Tibial artery (tissue), 4 donors: ENCODE data around the gene PALM2AKAP2.
"Not testable (repeated sequence)": the region's sequence is repeated elsewhere in the genome, so short reads cannot be mapped to it uniquely, and the experiment has no call there.

ENCODE experiments used
- DNase-seq, 2 donors: peaks; one replicate each; pipeline ENCODE4 v3.0.0-alpha.2; 2019
- H3K27ac ChIP-seq, 2 donors: fragments of 200-600 bp; sonication (generic) in 1 of 2; 1 replicate in 1 of 2; 2 replicates in 1 of 2; pipeline ENCODE4 v1.5.1; 2018 to 2019; ENCODE audit warnings: mild to moderate bottlenecking in 1 of 2
- H3K27me3 ChIP-seq, 2 donors: fragments of 200-600 bp; sonication (generic) in 1 of 2; one replicate each; pipeline versions ENCODE4 v1.5.1 to v1.6.0; 2016 to 2019
- H3K36me3 ChIP-seq, 3 donors: fragments of 200-600 bp; sonication (generic) in 2 of 3; one replicate each; pipeline ENCODE4 v1.5.1; 2016 to 2019; ENCODE audit warnings: mild to moderate bottlenecking in 2 of 3
- H3K4me1 ChIP-seq, 4 donors: fragments of 200-600 bp; sonication (generic) in 2 of 4; 1 replicate in 3 of 4; 2 replicates in 1 of 4; pipeline ENCODE4 v1.5.1; 2016 to 2019
- H3K4me3 ChIP-seq, 2 donors: fragments of 200-600 bp; sonication (generic) in 1 of 2; 1 replicate in 1 of 2; 2 replicates in 1 of 2; pipeline ENCODE4 v1.5.1; 2018 to 2019; ENCODE audit warnings: mild to moderate bottlenecking in 2 of 2
- H3K9me3 ChIP-seq, 3 donors: fragments of 200-600 bp; sonication (generic) in 1 of 3; one replicate each; pipeline ENCODE4 v1.5.1; 2016 to 2019
- CTCF ChIP-seq, 2 experiments: fragments of 200-600 bp in 1 of 2; fragments of 450-650 bp in 1 of 2; IDR thresholded peaks; one replicate each; pipeline ENCODE4 v1.5.1; 2017 to 2019; ENCODE audit warnings: antibody characterized with exemption in 2 of 2, mild to moderate bottlenecking in 1 of 2, moderate library complexity in 1 of 2
- intact Hi-C: fragments of 100-400 bp; cut with DNase I; formaldehyde crosslinking; loops from one replicate; pipeline ENCODE4 v1.15.0; 2023; ENCODE audit warnings: low total_unique reads

Gene PALM2AKAP2

DNA sequence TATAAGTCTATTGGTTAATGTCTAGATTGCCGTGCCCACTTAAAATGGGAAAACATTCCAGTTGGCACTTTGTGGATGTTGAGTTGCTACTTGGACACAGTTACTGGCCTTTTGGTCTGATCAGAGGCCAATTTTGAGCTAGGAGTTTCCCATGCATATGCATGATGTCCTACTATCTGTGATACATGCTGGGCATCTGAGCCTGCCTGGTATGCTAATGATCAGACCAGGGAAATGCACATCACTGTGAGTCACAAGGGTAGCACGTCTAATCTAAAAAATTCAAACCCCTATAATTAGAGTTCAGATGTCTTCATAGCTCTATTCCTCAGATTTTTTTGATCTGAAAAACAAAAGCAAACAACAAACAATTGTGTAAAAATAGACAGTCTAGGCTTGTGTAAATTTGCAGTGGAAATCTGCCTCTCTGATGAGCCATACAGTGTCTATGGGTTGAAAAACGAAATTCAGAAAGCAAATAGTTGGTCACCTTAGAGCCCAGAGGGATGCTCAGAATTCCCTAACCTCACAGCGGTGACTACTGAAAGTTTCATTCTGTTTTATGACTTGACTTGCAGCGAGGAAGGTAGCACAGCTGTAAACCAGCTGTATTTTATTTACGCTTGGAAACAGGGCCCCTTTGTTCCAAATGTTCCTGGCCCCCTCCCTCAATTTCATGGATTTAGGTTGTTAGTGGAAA, 37.3 kb downstream of the PALM2AKAP2 start:
- Histone ChIP-seq H3K9me3 (no peaks in the 10 kb centered on the region), H3K4me3 (no peak overlapping the region), H3K27ac (peak overlapping the region; percentile 19 to 55), H3K4me1 (peaks cover 0 to 37% (median 22%) of the 10 kb centered on the region in 4 donors), H3K27me3 (no peaks in the 10 kb centered on the region), H3K36me3 (no peaks in the 10 kb centered on the region)
- TF ChIP-seq CTCF (IDR thresholded peaks at IDR 0.05): no peak
- no peak for DNase-seq
- intact Hi-C loops: no loop called here

GRCh38 chr9:109817846-109818472, 38.0 kb downstream of the PALM2AKAP2 start:
- intact Hi-C loops: no loop called here
- Histone ChIP-seq H3K27ac (peak overlapping the region in 1 of 2 donors; percentile 27), H3K4me1 (peaks cover 0 to 37% (median 22%) of the 10 kb centered on the region in 4 donors), H3K9me3 (no peaks in the 10 kb centered on the region), H3K4me3 (no peak overlapping the region), H3K36me3 (no peaks in the 10 kb centered on the region), H3K27me3 (no peaks in the 10 kb centered on the region)
- peak; percentile 72 to 78 for DNase-seq
- TF ChIP-seq CTCF (IDR thresholded peaks at IDR 0.05): peak; percentile 80 to 91

GRCh38 chr9:109821711-109822110, 41.7 kb downstream of the PALM2AKAP2 start:
- intact Hi-C loops: loop anchor here (5.0 to 10.0 kb wide), 2 partner anchors 244 to 343 kb away; no protein-coding TSS in a partner anchor
- Histone ChIP-seq H3K4me1 (peaks cover 0 to 22% (median 15%) of the 10 kb centered on the region in 4 donors), H3K27me3 (no peaks in the 10 kb centered on the region), H3K9me3 (no peaks in the 10 kb centered on the region), H3K4me3 (no peak overlapping the region), H3K36me3 (no peaks in the 10 kb centered on the region), H3K27ac (no peak overlapping the region)
- TF ChIP-seq CTCF (IDR thresholded peaks at IDR 0.05): no peak
- DNase-seq: no peak

- H3K4me3 ChIP-seq, H3K4me1 ChIP-seq, H3K27me3 ChIP-seq, H3K36me3 ChIP-seq, H3K9me3 ChIP-seq, H3K27ac ChIP-seq, DNase-seq: not testable (repeated sequence)
- intact Hi-C loops: loop anchor here (10.0 kb wide), 1 partner anchor 339 kb away; no protein-coding TSS in a partner anchor
Measured at GRCh38 chr9:109825383-109825782, 45.4 kb downstream of the PALM2AKAP2 start.

DNA sequence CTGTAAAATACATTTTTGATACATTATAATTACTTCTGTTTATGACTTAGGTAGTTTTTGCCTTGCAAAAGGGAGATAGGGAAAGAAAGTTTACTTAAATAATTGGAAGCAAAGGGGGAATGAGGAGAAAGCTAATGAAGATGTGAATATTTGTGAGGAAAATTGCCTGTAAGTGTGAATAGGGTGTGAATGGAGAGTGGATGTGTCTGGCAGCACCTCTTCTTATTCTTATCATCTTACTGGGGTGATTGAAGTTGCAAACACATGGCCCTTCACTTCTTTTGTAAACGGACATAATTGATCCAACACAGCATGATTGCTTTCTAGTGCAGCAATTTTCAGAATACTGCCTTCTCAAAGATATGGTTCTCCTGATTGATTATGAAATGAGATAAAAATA, 46.6 kb downstream of the PALM2AKAP2 start:
- no peak for TF ChIP-seq CTCF (IDR thresholded peaks at IDR 0.05)
- H3K27me3 ChIP-seq: no peaks in the 10 kb centered on the region
- no peak for DNase-seq
- no peaks in the 10 kb centered on the region for H3K9me3 ChIP-seq
- intact Hi-C loops: loop anchor here (10.0 kb wide), 1 partner anchor 338 kb away; no protein-coding TSS in a partner anchor
- H3K4me3 ChIP-seq: no peak overlapping the region
- H3K36me3 ChIP-seq: no peaks in the 10 kb centered on the region
- H3K4me1 ChIP-seq: peaks cover 0 to 5% (median 0%) of the 10 kb centered on the region in 4 donors
- H3K27ac ChIP-seq: no peak overlapping the region

DNA sequence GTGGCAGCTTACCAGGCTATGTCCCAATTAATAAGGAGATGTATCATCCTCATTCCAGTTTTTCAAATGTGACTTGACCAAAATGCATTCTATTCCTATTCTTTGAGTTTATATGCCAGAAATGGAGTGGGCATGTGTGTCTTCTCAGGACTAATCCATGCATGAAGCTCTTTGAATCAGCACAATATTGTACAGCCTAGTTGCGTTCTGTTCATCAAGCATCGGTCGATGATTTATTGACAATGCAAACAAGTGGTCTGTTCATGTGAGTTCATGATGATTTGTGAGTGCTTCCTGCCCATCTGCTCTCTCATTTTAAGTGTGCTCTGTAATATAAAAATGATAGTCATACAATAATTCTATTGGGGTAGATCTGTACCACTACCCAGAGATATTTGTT, 48.3 kb downstream of the PALM2AKAP2 start:
- no peak for TF ChIP-seq CTCF (IDR thresholded peaks at IDR 0.05)
- Histone ChIP-seq H3K27ac (no peak overlapping the region), H3K27me3 (no peaks in the 10 kb centered on the region), H3K4me3 (no peak overlapping the region), H3K4me1 (peaks cover 0 to 22% (median 1%) of the 10 kb centered on the region in 4 donors), H3K9me3 (no peaks in the 10 kb centered on the region), H3K36me3 (no peaks in the 10 kb centered on the region)
- no peak for DNase-seq
- intact Hi-C loops: loop anchor here (10.0 kb wide), 1 partner anchor 337 kb away; no protein-coding TSS in a partner anchor
